Fibroblast of the aortic adventitia (primary cell): ENCODE results near the gene GRK6. TPM values are rescaled to one million over a fixed set of nuclear protein-coding genes. Genes with fewer than 3 reads are reported as not detected.

Experiments used
- DNase-seq: peaks from one replicate; pipeline ENCODE4 v3.0.0-alpha.2; 2010; ENCODE audit warnings: low read depth
- H3K4me3 ChIP-seq: 2 replicates; pipeline ENCODE4 v1.5.1; 2011; ENCODE audit warnings: low read depth, mild to moderate bottlenecking, control low read depth, low read length, moderate library complexity
- total RNA-seq: library from RNA; depleted of rRNA; stranded (reverse); fragments of >200 nt; gene quantifications from 2 replicates; pipeline ENCODE4 v1.2.3, GENCODE V29; 2012; ENCODE audit warnings: low replicate concordance
- TF ChIP-seq, protein P1 (sequence below): IDR thresholded peaks from 2 replicates; pipeline ENCODE4 v1.5.1; 2011; ENCODE audit warnings: mild to moderate bottlenecking, low read length, control low read depth, inconsistent platforms; ENCODE audit not compliant: insufficient read depth

GRK6 gene
- total RNA-seq, 1 donor, result 15.7 TPM

DNA sequence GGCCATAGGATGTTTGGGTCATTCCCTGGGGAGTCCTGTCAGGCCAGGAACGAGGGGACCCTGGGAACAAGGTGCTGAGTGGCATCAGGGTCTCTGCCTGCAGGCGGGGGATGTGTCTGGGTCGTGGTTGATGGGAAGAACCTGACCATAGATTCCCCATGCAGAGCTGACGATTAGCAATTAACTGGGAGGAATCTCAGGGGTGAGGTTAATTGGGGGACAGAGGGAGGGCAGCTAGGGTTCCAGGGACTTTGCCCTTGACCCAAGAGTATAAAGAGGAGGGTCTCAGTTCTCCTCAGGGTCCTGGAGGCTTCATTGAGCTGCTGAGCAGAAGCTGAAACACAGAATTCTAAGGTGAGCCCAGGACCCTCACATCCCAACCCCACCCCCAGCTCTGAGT lies 42.3 kb upstream of the GRK6 start, which contains the start of gene SLC34A1:
Gene SLC34A1, plus strand, starts transcription at position 301 of the 400 bp plus-strand sequence. CDS start 1,308 bp downstream, outside the sequence.
- TF ChIP-seq, protein P1, sequence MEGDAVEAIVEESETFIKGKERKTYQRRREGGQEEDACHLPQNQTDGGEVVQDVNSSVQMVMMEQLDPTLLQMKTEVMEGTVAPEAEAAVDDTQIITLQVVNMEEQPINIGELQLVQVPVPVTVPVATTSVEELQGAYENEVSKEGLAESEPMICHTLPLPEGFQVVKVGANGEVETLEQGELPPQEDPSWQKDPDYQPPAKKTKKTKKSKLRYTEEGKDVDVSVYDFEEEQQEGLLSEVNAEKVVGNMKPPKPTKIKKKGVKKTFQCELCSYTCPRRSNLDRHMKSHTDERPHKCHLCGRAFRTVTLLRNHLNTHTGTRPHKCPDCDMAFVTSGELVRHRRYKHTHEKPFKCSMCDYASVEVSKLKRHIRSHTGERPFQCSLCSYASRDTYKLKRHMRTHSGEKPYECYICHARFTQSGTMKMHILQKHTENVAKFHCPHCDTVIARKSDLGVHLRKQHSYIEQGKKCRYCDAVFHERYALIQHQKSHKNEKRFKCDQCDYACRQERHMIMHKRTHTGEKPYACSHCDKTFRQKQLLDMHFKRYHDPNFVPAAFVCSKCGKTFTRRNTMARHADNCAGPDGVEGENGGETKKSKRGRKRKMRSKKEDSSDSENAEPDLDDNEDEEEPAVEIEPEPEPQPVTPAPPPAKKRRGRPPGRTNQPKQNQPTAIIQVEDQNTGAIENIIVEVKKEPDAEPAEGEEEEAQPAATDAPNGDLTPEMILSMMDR, result no peak
- H3K4me3 ChIP-seq, result no peak within 1 kb of the TSS
- DNase-seq, result no peak

DNA sequence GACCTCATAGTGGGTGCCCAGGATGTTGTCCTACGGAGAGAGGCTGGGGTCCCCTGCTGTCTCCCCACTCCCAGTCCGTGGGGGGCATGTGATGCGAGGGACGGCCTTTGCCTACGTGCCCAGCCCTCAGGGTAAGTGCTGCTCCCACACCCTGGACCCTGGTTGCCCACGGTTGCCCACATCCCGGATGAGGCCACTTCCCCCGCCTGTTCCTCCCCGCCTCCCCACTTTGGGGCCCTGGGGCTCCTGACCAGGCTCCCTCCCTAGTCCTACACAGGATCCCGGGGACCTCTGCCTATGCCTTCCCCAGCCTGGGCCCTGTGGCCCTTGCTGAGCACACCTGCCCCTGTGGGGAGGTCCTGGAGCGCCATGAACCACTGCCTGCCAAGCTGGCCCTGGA lies 40.8 kb upstream of the GRK6 start:
- TF ChIP-seq, protein P1, result no peak
- no peak overlapping the region for H3K4me3 ChIP-seq
- DNase-seq, result no peak

GRCh38 chr5:177386542-177386941 lies 39.9 kb upstream of the GRK6 start:
- DNase-seq, result no peak
- TF ChIP-seq, protein P1, result no peak
- H3K4me3 ChIP-seq, result no peak overlapping the region

GRCh38 chr5:177387405-177387804 lies 39.1 kb upstream of the GRK6 start:
- no peak overlapping the region for H3K4me3 ChIP-seq
- TF ChIP-seq, protein P1, result no peak

DNA sequence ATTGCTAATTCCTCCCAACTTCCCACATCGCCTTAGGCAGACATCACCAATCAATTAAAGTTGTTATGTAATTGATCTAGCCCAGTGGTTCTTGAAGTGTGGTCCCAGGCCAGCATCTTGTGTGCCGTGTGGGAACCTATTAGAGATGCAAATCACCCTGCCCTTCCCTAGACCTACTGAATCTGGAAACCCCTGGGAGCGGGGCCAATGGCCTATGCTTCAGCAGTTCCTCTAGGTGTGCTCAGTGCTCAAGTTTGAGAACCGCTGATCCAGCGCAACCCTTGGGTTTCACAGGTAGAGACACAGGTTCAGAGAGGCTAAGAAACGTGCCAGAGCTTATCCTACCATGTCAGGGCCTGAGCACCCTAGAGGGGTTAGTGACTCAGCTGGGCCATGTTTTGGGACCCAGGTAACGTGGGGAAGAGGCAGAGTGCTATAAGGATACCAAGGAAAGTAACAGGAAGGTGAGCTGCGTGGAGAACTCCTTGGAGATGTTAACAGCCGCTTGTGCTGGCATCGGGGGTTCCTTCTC lies 37.9 kb upstream of the GRK6 start:
- DNase-seq, result no peak
- H3K4me3 ChIP-seq, result no peak overlapping the region
- TF ChIP-seq, protein P1, result no peak

More at GRCh38 chr5:177387405-177387804, 39.1 kb upstream of the GRK6 start:
- DNase-seq, result no peak

DNA sequence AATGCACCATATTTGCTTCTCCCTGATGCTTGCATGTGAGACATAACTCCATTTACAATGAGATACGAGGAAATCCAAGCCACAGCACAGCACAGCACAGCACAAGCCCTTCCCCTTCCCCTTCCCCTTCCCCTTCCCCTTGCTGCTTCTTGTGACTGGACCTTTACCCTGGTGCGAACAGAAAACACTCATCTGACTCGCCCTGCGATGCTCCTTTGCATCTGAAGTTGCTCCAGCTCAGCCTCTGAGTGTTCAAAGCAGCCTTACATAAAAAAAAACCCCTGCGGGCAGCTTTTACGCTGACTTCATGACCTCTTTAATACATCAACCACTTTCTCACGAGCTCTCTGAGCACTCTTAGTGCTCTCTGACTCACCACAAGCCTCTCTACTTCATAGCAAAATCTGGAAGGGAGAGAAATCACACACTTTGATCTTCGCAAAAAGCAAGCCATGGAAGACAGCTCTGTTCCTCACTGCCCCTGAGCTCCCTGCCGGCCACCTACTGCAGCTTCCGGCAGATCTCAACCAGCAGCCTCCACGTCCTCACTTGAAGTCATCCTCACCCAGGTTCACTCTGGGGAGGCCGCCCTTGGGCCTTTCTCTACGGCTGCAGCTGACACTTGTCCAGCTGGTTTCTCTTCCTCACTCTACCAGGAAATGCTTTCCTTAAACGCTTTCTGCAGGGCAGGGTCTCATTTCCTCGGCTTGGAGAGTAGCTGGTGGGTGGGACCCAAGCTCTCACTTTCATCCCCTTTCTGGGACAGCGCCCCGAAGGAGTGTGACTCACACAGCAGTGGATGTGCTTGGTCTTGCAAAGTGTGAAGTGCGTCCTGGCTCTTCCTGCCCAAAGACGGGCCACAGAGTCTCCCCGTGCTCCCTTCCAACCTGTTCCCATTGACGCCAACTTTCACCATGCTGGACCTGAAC lies 37.0 kb upstream of the GRK6 start:
- no peak overlapping the region for H3K4me3 ChIP-seq
- TF ChIP-seq, protein P1, result no peak
- peak; percentile 86 for DNase-seq
